GM18505 (cell line): ENCODE data around the gene ARPC5L.
"Not testable (repeated sequence)": the region's sequence is repeated elsewhere in the genome, so short reads cannot be mapped to it uniquely, and the experiment has no call there.

ENCODE experiments used
- ATAC-seq: cut with Tn5 transposase; IDR thresholded peaks from one replicate; pipeline ENCODE4 v1.9.1; 2021; ENCODE audit not compliant: unreplicated experiment
- POLR2A ChIP-seq: IDR thresholded peaks from 4 replicates; pipeline ENCODE4 v1.6.1; 2011; ENCODE audit warnings: borderline replicate concordance; ENCODE audit not compliant: insufficient read depth, insufficient read length; ENCODE audit errors: extremely low read depth

Gene ARPC5L

DNA sequence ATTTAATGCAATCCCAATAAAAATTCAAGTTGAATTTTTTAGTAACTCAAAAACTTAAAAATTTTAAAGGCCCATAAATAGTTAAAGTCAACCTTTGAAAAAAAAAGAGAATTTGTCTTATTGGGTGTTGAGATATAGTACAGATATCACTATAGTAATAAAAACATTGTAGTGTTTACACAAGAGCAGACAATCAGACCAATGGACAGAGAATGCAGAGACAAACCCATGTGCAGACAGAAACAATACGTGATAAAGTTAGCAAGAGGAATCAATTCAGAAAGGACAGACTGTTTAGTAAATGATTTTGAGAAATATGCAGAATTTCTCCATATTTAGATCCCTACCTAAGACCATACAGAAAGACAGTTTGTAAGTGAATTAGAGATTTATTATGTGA, 45.0 kb downstream of the ARPC5L start:
- TF ChIP-seq POLR2A = no peak
- no peak for ATAC-seq

DNA sequence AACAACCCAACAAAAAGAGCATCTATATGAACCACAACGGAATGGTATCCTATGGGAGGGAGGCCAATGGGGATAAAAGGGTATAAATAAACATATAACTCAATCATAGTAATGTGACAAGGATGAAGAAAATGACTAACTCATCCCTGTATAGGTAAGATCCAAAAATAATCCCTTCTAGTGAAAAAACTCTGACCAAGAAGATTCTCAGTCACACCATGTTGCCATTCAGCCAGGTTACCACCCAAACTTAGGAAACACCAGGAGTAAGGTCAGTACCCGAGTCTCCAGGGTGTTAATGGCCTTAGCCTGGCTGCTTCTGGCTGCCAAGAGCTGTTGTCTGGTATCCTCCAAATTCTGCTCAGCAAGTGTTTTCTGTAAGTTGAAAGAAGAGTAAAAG, 46.2 kb downstream of the ARPC5L start:
- TF ChIP-seq POLR2A = no peak
- ATAC-seq = no peak

DNA sequence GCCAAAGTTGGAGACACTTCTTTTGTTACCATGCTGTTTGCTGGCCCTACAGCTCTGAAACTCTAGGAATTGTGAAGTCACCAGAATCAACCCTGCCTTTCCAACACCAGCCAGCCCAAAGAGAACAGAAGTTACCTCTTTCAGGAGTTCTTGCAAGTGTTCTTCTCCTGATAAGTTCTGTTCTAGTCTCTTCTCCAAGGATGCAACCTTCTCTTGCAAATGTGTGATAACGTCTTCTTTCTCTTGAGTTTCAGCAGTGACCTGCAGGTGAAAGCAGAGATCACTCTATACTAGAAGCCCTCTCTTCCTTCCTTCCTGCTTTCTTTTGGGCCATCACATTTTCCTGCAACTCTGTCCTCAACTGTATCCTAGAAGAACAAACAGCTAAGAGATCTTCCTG, 49.8 kb downstream of the ARPC5L start:
- no peak for TF ChIP-seq POLR2A
- ATAC-seq = no peak

DNA sequence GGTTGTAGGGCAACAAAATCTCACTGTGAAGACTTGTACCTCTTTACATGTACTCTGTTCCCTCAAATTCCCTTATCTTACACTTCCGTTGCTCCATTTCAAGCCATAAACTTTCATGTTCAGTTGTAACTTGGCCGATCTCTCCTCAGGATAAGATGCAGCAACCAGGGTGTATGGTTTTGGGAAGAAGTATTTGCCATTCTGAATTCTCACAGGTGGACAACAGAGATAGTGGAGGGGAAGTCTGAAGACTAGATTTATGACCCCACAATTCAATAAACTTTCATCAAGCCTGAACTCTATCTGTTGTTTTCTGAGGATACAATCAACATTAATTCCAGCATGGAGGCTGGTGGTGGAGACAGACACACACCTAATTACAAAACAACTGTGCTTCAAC, 51.4 kb downstream of the ARPC5L start:
- ATAC-seq = no peak
- TF ChIP-seq POLR2A = no peak

DNA sequence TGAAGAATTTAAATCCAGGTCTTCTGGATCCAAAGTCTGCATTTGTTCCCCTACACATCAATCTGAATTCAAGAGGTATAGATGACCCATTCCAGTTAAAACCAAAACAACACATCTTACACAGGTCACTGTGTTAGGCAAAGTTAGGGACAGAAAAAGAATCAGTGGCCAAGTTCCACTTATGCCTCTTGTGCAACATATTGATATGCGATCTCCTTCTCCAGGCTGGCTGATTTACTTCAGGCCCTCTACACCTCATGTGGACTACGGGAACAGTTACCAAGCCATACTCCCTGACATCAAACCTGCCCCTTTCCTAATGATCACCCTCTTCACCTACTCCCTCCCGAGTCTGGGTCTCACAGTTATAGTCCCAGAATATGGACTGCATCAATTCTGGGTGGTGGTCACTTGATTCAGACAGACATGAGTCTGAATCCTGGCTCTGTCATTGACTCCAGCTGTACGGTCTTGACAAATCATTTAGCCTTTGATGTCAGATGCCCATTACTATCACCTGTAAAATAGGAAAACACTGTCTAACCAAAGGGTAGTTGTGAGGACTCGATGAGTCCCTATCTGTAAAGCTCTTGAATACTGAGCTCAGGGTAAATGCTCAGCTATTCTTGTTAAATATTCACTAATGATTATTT, 52.9 kb downstream of the ARPC5L start:
- no peak for ATAC-seq
- no peak for TF ChIP-seq POLR2A

DNA sequence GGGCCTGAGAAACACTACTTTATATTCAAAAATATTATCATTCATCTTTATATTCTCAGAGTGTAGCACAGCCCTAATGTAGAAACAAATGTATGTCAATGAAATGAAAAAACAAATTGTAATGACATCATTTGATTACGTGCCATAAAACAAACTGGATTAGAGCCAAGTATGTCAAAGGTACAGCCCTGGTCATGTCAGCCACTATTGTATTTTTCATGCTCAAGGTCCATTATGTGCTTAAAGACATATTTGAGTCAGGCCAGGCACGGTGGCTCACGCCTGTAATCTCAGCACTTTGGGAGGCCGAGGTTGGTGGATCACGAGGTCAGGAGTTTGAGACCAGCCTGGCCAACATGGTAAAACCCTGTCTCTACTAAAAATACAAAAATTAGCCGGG, 58.5 kb downstream of the ARPC5L start:
- ATAC-seq = not testable (repeated sequence)
